Measurements from ENCODE around the gene RABAC1.

GRCh38 chr19:41918095-41918494 lies 41.0 kb downstream of the RABAC1 start:
- TF ChIP-seq TAF1 (IDR thresholded peaks at IDR 0.05; ENCODE audit: borderline replicate concordance, low read depth, low read length) = no peak
- no peak for TF ChIP-seq POLR2AphosphoS5 (IDR thresholded peaks at IDR 0.05; ENCODE audit: low read depth, low read length)
